Stimulated activated naive CD8-positive, alpha-beta T cell treated with anti-CD3 and anti-CD28 coated beads, Interleukin-15, Interleukin-2, amounts not matched to agents 100 ng/mL and 50 ng/mL, for 24 hours (primary cell): ENCODE measurements around the gene SEMA4F.

Experiments
- H3K27ac Mint-ChIP-seq: one replicate; pipeline ENCODE4 v1.8.0; 2021; ENCODE audit warnings: mild to moderate bottlenecking, mixed read lengths
- H3K27me3 Mint-ChIP-seq: one replicate; pipeline ENCODE4 v1.8.0; 2021; ENCODE audit warnings: mixed read lengths
- H3K36me3 Mint-ChIP-seq: one replicate; pipeline ENCODE4 v1.8.0; 2021; ENCODE audit warnings: low read depth, mixed read lengths
- H3K4me1 Mint-ChIP-seq: one replicate; pipeline ENCODE4 v1.8.0; 2021; ENCODE audit warnings: low read depth, mixed read lengths
- H3K4me3 Mint-ChIP-seq: one replicate; pipeline ENCODE4 v1.8.0; 2021; ENCODE audit warnings: mild to moderate bottlenecking, mixed read lengths
- H3K9me3 Mint-ChIP-seq: one replicate; pipeline ENCODE4 v1.8.0; 2021; ENCODE audit warnings: mixed read lengths

SEMA4F gene

DNA sequence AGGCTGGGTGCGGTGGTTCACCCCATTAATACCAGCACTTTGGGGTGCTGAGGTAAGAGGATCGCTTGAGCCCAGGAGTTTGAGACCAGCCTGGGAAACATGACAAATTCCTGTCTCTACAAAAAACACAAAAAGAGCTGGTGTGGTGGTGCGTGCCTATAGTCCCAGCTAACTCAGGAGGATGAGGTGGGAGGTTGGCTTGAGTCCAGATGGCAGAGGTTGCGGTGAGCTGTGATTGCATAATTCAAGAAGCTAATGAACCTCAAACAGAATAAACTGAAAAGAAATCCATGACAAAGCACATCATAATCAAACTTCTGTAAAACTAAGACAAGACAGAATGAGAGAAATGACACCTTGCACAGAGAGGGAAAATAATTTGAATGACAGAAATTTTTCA, 54.8 kb downstream of the SEMA4F start:
- no peaks in the 10 kb centered on the region for H3K9me3 Mint-ChIP-seq
- no peaks in the 10 kb centered on the region for H3K36me3 Mint-ChIP-seq
- H3K27me3 Mint-ChIP-seq: peaks cover 4% of the 10 kb centered on the region
- H3K4me1 Mint-ChIP-seq: no peaks in the 10 kb centered on the region
- no peak overlapping the region for H3K27ac Mint-ChIP-seq
- H3K4me3 Mint-ChIP-seq: no peak overlapping the region

DNA sequence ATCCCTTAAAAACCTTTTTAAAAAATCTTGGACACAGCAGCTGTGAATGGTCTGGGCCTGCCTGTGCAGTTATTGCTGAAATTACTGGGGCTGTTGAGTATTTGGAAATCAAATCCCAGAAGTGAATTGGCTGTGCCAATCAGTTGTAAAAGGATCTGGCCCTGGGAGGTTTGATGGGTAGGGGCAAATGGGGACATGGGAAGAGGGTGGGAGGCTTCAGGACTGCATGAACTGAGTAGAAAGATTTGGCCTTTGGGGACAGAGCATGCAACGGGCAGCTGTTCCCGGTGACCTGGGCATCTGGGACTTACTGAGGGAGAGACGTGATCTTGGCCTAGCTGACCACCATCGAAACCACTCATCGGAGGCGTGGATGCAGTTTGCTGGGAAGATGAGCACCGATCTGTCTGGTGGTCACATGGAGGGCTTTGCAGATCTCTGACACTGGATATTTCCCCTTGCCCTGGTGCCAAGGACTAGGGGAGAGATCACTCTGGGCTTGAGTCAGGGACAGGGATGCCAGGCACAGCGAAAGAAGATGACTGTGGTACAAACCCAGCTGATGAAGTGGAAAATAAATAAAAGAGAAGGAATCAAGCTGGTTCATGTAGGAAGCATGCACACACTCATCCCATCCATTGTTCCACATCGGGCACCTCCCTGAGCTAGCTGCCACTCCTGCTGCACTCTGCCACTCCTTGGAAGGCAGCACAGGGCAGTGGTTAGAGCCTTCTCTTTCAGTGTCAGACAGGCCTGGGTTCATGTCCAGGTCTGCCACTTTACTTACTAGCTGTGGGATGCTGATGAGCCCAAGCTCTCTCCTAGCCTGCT, 58.4 kb downstream of the SEMA4F start:
- H3K27me3 Mint-ChIP-seq: peaks cover 13% of the 10 kb centered on the region
- no peak overlapping the region for H3K4me3 Mint-ChIP-seq
- H3K36me3 Mint-ChIP-seq: no peaks in the 10 kb centered on the region
- H3K4me1 Mint-ChIP-seq: peaks cover 8% of the 10 kb centered on the region
- no peak overlapping the region for H3K27ac Mint-ChIP-seq
- H3K9me3 Mint-ChIP-seq: no peaks in the 10 kb centered on the region

DNA sequence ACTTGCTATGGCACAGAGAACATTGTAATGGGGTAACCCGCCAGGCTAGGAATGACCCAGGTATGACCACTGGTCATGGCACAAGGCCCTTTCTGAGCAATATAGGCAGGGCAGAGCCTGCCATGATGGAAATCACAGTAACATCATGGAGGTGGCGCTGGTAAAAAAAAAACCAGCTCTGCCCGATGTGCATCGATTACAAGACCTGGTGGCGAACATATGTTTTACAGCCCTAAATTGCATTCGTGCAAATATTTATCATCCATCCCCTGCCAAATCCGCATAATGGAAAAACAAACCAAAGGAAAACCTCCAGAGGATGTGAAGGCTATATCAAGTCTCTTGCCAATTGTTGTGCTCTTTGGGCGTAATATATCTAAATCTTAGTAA, 60.6 kb downstream of the SEMA4F start:
- Mint-ChIP-seq H3K27ac (no peak overlapping the region), H3K36me3 (no peaks in the 10 kb centered on the region)

DNA sequence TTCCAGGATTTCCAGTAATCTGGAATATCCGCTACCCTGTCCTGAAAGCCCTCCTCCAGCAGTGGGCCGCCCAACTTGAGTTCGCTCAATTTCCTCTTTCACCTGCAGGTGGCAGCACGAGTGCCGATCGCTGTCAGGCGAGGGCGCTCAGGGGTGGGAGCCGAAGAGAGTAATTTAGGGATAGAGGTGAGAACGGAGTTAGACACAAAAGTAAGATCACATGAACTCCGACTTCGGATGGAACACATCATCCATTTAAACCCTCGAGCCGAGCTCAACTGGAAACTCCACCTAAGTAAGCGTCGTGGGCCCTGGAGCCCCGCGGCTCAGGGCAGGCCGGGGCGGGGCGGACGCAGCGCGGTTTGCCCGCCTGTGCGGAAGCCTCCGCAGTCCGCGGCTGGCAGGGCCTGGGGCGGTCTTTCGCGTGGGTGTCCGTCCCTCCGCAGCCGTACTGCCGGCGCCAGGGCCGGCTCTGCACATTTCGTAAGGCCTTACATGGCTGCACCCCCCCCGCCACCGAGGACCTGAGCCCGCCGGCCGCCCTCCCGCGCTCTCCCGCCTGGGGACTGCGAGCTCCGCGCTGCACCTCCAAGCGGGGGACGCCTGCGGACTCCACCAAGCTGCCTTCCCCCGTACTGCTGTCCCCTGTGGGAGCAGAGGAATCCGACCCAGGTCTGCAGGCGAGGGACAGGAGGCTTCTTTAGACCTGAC, 61.2 kb downstream of the SEMA4F start:
- Mint-ChIP-seq H3K4me1 (peaks cover 8% of the 10 kb centered on the region), H3K27me3 (peaks cover 13% of the 10 kb centered on the region), H3K9me3 (no peaks in the 10 kb centered on the region), H3K4me3 (peak overlapping the region; percentile 87), H3K36me3 (no peaks in the 10 kb centered on the region), H3K27ac (no peak overlapping the region)

More for the DNA sequence above, 60.6 kb downstream of the SEMA4F start:
- Mint-ChIP-seq H3K4me1 (peaks cover 8% of the 10 kb centered on the region), H3K4me3 (peak overlapping the region; percentile 87), H3K27me3 (peaks cover 13% of the 10 kb centered on the region), H3K9me3 (no peaks in the 10 kb centered on the region)

DNA sequence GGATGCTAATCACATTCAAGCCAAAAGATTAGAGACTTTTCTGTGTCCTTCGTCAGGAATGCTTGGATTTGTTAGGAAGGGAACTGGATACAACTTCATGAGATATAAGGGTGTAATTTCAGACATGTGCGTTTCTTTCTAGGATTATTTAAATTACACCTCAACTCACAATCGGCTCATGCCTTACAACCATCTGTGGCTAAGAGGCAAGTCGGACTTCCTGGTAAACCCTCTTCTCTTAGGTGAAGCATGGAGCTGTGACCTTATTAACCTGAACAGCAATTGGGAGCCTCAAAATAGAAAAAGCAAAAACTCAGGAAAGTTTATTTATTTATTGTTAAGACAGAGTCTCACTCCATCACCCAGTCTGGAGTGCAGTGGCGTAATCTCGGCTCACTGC, 61.8 kb downstream of the SEMA4F start:
- no peak overlapping the region for H3K27ac Mint-ChIP-seq
- H3K27me3 Mint-ChIP-seq: peaks cover 13% of the 10 kb centered on the region
- peaks cover 8% of the 10 kb centered on the region for H3K4me1 Mint-ChIP-seq
- H3K36me3 Mint-ChIP-seq: no peaks in the 10 kb centered on the region
- H3K9me3 Mint-ChIP-seq: no peaks in the 10 kb centered on the region
- peak overlapping the region; percentile 77 for H3K4me3 Mint-ChIP-seq

DNA sequence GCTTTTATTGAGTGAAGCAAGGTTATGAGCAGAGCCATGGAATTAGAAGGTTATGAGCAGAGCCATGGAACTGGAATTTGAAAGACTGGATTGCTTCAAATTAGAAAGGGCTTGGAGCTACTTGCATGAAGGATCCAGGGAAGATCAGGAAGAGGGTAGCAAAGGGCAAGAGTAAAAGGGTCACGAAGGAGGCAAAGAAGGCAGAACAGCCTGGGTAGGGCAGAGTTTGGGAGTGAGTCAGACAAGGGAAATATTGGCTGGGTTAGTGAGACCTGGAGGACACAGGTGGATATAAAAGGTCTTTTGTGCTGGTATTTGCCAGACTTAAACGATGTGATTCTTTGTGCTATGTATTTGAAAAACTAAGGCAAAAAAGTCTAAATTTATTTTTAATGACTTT, 65.0 kb downstream of the SEMA4F start:
- Mint-ChIP-seq H3K4me1 (peaks cover 8% of the 10 kb centered on the region), H3K36me3 (no peaks in the 10 kb centered on the region), H3K9me3 (no peaks in the 10 kb centered on the region), H3K27ac (no peak overlapping the region), H3K27me3 (peaks cover 18% of the 10 kb centered on the region), H3K4me3 (no peak overlapping the region)

DNA sequence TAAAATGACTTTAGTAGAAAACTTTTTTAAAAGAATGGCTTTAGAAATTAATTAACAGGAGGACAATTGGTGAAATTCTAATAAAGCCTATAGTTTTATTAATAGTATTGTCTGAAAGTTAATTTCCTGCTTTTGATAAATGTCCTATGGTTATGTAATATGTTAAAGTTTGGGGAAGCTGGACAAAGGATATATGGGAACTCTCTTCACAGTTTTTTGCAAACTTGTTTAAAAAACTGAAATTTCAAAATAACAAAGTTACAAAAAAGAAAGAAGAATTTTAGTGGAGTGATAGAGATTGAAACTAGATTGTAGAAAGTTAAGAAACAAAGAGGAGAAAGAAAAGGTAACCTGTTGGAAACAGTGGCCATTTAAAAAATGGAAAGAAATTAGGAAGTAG, 67.3 kb downstream of the SEMA4F start:
- no peaks in the 10 kb centered on the region for H3K36me3 Mint-ChIP-seq
- no peak overlapping the region for H3K27ac Mint-ChIP-seq
- no peaks in the 10 kb centered on the region for H3K4me1 Mint-ChIP-seq

DNA sequence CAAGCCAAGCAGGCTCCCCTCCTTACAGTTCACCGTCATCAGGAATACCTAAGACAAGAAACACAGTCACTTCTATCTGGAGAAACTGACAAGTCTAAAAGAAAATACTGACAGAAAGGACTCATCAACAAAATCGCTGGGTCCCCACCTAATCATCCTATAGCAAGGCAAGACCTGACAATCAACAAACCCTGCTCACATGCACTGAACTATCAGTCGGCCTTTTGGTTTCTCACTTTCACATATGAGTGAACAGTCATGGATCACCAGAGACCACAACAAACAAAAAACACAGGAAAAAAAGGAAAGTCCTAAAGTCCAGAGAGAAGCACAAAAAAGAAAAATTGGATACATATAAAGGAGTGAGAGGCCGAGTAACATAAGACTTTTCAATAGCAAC, 70.4 kb downstream of the SEMA4F start:
- Mint-ChIP-seq H3K36me3 (no peaks in the 10 kb centered on the region), H3K4me3 (no peak overlapping the region), H3K9me3 (no peaks in the 10 kb centered on the region), H3K4me1 (no peaks in the 10 kb centered on the region), H3K27ac (no peak overlapping the region), H3K27me3 (peaks cover 19% of the 10 kb centered on the region)

More for the DNA sequence above, 67.3 kb downstream of the SEMA4F start:
- Mint-ChIP-seq H3K9me3 (no peaks in the 10 kb centered on the region), H3K4me3 (no peak overlapping the region), H3K27me3 (peaks cover 9% of the 10 kb centered on the region)

DNA sequence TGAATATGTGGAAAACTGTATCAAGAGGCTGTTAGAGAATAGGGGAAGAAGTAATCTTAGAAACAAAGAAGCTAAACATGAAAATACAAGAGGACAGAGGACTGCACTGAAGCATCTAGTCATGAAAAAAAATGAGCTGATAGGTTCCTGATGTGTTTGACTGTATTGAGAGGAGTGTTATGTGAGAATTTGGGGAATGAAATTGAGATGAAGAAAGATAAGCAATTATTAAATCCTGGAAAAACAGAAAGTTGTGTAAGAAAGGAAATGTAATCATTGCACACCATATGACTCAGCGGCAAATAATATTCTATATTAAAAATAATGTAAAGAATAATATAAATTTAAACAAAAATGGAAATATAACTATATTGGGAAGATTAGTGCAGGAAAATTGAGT, 71.2 kb downstream of the SEMA4F start:
- Mint-ChIP-seq H3K9me3 (no peaks in the 10 kb centered on the region), H3K27me3 (peaks cover 21% of the 10 kb centered on the region), H3K27ac (no peak overlapping the region), H3K4me1 (no peaks in the 10 kb centered on the region), H3K36me3 (peaks cover 2% of the 10 kb centered on the region), H3K4me3 (no peak overlapping the region)

DNA sequence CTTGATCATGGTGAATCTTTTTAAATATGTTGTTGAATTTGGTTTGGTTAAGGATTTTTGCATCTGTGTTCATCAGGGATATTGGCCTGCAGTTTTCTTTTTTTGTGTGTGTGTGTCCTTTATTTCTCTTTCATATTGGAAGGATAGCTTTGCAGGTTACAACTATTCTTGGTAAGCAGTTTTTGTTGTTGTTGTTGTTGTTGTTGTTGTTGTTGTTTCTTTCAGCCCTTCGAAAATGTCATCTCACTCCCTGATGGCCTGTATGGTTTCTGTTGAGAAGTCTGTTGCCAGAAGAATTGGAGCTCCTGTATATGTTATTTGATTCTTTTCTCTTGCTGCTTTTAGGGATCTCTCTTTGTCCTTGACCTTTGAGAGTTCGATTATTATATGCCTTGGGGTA, 74.8 kb downstream of the SEMA4F start:
- Mint-ChIP-seq H3K4me3 (no peak overlapping the region), H3K4me1 (no peaks in the 10 kb centered on the region), H3K27ac (no peak overlapping the region), H3K36me3 (peaks cover 4% of the 10 kb centered on the region), H3K9me3 (no peaks in the 10 kb centered on the region), H3K27me3 (peaks cover 33% of the 10 kb centered on the region)

DNA sequence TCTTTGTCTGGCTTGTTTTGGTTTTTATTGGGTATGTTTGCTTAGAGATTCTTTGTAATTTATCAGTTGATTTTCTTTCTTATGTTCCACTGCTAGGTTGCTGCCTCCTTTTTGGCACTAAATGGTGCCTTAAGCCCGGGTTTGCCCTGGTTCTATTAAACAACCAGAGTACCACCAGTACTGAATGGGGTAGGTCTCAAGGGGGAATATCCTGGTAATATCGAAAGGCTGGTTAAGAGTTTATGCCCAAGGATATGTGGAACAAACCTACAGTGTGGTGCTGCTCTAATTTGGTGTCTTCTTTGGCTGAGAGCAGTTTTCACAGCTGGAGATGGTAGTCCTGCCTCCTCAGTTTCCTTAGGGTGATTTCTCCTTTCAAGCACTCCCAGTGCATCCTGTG, 76.5 kb downstream of the SEMA4F start:
- peaks cover 4% of the 10 kb centered on the region for H3K36me3 Mint-ChIP-seq
- H3K27ac Mint-ChIP-seq: no peak overlapping the region
- peaks cover 11% of the 10 kb centered on the region for H3K4me1 Mint-ChIP-seq
- peaks cover 41% of the 10 kb centered on the region for H3K27me3 Mint-ChIP-seq
- no peak overlapping the region for H3K4me3 Mint-ChIP-seq
- no peaks in the 10 kb centered on the region for H3K9me3 Mint-ChIP-seq
